ENCODE results near the gene CHMP4A. TPM values are rescaled to one million over a fixed set of nuclear protein-coding genes. Genes with fewer than 3 reads are reported as not detected.

CHMP4A gene
- total RNA-seq, result 30.1 TPM
- long read RNA-seq, transcript CHMP4A-201 (6 exons, 1,393 nt), result major isoform, 53 of 60 reads
- long read RNA-seq, partial matches to known transcripts, result 0 of 60 reads
- long read RNA-seq, other reads (novel, unspliced or antisense), result 5 of 60 reads

- ATAC-seq (peak; percentile 90), DNase-seq (peak; percentile 97)
- intact Hi-C loops (cut with micrococcal nuclease), result no loop called here
Observed at GRCh38 chr14:24212924-24213865, at the start of gene CHMP4A. Gene CHMP4A (minus strand): TSS chr14:24213488. CDS start chr14:24213439, 49 bp downstream.

DNA sequence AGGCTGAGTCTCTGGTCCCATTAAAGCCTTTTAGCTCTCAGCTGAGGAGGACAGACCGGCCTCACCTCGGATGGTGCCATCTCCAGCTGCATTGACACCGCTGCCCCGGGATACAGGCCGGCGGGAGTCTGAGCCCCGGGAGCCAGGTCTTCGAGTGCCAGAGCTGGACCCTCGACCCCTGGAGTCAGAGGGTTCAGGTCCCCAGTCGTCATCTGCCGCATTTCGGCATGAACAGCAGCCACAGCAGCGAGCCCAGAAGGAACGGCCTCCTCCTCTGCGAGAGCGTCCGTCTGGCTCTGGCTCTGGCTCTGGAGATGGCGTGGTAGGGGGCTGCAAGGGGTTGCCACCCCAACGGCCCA, 48.7 kb upstream of the CHMP4A start:
- intact Hi-C loops (cut with micrococcal nuclease), result no loop called here
- no peak for DNase-seq
- no peak for ATAC-seq

DNA sequence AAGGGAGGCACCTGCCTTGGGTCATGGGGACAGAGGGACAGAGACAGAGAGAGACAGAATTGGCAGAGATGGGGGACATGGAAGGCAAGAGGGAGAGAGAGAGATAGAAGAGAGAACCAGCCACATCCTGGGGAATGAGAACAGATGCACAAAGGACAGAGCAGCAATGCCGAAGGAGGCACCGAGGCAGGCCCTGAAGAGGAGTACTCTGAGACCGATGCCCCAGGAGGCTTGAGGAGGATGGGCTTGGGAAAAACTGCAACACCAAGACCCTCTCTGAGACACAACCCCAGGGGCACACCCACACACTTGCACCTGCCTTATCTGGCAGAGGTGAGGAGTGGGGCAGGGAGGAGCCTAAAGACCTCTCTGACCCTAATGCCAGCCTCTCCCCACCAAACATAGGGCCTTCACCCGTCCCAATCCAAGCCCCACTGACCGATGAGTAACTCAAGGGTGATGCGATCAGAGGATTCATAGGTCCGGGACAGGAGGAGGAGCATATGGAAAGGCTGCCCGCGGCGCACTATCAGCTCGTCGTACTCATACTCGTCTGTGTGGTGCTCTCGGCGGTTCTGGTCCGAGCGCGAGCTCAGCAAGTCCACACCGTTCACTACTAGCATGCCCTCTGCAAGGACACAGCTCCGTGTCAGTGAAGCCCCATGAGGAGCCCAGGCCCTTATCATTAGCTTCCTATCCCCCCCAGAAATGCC, 48.1 kb upstream of the CHMP4A start:
- no peak for DNase-seq
- ATAC-seq, result no peak
- intact Hi-C loops (cut with micrococcal nuclease), result no loop called here

- no peak for ATAC-seq
- intact Hi-C loops (cut with micrococcal nuclease), result no loop called here
- DNase-seq, result no peak
Observed at GRCh38 chr14:24260780-24261157, 47.5 kb upstream of the CHMP4A start.

DNA sequence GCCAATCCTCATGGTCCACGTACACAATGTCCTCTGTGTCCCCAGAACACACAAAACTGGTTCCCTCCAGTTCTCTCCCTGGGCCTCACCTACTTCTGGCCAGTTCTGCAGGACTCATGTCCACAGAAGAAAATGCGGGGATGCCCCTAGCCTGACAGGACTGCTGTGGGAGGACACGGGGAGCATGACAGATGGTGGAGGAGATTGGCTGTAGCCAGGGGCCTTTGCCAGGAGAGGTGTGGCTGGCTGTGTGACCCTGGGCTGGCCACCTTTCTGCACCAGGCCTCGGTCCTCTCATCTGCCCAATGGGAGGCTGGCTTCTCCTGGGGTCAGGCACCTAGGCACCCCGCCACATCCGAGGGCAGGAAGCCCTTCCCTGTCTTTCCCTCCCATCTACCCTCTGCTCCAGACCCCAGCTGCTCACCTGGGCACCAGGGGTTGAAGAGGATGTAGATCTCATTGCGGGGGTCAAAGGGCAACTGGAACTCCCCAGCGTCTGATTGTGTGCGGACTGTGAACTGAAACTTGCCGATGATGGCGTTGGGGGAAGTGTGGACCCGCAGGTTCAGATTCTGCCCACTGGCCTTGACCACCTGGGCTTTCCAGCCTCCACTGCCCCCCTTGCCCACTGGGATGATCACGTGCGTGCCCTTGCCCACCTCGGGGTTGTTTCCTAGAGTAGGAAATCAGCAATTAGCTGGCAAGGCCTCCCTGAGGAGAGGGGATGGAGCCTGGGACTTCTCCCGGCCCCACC, 46.9 kb upstream of the CHMP4A start:
- intact Hi-C loops (cut with micrococcal nuclease), result no loop called here
- ATAC-seq (no peak), DNase-seq (no peak)

GRCh38 chr14:24259282-24260025, 46.2 kb upstream of the CHMP4A start:
- ATAC-seq, result no peak
- DNase-seq, result no peak
- intact Hi-C loops (cut with micrococcal nuclease), result no loop called here

DNA sequence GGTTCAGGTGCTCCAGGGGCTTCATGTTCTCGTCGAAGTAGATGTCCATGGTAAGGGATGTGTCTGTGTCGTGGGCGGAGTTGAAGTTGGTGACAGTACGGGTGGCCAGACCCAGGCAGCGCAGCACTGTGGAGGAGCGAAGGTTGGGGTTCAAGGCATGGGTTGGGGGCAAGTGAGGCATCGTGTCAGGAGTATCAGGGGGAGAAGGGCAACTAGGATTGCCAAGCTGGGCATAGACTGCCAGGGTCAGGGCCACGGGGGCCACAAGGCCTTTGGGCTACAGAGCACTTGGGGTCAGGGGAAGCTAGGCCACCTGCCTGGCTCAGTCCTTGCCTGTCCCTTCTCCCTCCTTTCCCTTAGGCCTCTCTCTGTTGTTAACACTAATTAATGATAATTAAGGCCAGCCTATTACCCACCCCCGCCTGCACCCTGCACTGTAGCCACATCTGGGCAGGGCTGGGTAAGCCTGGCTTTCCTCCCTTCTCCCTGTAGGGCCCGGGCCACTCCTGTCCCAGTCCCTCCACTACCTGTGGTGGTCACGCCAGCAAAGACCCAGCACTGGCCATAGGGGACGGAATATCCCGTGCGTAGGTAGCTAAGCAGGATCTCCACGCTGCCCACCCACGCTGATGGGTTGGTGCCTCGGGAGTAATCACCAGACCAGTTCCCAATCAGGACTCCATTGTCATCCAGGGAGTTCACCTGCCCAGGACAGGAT, 45.4 kb upstream of the CHMP4A start:
- DNase-seq (no peak), ATAC-seq (no peak)
- intact Hi-C loops (cut with micrococcal nuclease), result no loop called here

GRCh38 chr14:24258119-24258518, 44.8 kb upstream of the CHMP4A start:
- ATAC-seq, result no peak
- no peak for DNase-seq
- intact Hi-C loops (cut with micrococcal nuclease), result no loop called here

GRCh38 chr14:24256960-24257359, 43.7 kb upstream of the CHMP4A start:
- intact Hi-C loops (cut with micrococcal nuclease), result no loop called here
- DNase-seq, result no peak
- no peak for ATAC-seq

GRCh38 chr14:24255931-24256711, 42.8 kb upstream of the CHMP4A start:
- intact Hi-C loops (cut with micrococcal nuclease), result no loop called here
- ATAC-seq (no peak), DNase-seq (no peak)

DNA sequence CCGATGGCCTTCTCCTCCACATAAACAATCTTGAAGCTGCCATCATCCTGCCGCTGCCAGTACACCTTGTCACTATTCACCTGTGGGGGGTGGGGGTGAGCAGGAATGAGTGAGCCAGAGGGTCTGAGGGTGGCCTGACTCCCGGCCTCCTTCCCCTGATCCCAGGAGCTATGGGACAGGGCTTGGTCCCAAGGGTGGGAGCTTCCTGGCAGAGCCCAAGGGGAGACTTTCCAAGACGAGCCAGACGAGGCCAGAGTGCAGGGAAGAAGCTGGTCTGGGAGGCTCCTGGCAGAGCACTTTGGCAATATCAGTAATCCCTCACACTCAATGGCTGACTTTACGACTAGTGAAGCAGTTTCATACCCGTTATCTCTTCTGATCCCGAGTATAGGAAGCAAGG, 42.1 kb upstream of the CHMP4A start:
- DNase-seq, result no peak
- intact Hi-C loops (cut with micrococcal nuclease), result no loop called here
- ATAC-seq, result no peak

DNA sequence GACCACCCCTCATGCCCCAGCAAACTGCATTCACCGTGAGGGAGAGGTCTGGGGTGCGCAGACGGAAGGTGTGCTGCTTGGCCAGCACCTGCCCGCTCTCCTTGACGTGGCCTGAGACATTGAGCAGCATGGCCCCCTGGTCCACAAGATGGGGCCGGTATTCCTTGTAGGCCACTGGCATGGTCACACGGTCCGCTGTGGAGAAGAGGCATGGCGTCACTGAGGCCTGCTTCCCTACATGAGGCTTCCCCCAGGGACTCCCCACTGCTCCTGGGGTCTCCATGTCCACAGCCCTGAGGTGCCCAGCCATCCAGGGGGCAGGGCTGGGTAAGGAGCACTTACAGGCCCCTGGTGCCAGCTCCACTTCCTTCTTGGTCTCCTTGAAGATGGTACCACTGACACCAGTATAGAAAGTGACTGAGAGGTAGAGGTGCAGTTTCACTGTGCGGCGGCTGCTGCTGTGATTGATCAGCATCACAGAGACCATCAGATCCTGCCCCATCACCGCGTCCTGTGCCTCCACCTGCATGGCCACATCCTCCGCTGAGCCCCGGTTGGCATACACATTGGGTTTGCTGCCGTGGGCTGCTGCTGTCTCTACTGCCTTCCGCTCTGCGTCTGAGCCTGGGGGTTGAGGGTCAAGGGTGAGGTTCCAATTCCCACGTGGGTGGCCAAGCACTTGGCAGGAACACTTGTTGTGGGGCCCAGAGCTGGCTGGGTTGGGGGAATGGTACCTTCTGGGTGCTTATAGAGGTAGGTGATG, 41.5 kb upstream of the CHMP4A start:
- ATAC-seq, result no peak
- DNase-seq, result no peak
- intact Hi-C loops (cut with micrococcal nuclease), result no loop called here

- intact Hi-C loops (cut with micrococcal nuclease), result no loop called here
- DNase-seq, result no peak
- no peak for ATAC-seq
Observed at GRCh38 chr14:24253936-24254335, 40.6 kb upstream of the CHMP4A start.

DNA sequence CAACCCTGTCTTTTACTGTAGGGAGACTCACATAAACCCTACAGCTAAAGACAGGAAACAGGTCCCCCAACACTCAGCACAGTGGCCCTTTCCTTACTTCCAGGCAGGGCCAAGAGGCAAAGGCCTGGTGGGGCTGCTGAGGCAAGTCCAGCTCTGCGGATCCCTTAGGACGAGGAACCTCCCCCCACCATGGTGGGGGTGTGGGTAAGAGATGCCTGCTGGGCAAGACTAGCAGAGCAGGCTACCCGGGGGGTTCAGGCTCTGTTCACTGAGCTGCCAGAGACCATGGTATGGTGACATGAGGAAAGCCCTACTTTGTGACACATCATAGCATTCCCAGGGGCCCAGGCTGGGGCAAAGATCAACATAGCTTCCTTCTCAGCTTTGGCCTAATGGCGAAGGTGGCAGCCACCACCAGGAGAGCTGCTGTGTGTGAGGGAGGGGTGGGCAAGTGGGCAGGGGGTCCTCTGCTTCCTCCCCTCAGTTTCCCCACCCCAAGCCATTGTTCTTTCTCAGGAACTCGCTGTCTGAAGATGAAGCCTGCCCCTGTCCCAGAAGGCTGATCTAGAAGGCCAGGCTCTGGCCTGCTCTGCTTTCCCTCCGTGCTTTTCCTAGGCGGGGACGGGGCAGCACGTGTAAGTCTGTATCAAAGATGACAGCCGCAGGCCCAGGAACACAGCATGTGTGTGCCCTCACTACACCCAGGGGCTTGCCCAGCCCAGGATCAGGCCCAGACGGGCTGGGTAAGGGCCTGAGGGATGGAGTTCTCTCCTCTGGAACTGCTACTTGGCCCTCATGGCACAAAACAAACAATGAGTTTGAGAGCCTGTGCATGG, 39.2 kb upstream of the CHMP4A start:
- intact Hi-C loops (cut with micrococcal nuclease), result no loop called here
- no peak for ATAC-seq
- DNase-seq, result no peak

- ATAC-seq (no peak), DNase-seq (no peak)
- intact Hi-C loops (cut with micrococcal nuclease), result no loop called here
Observed at GRCh38 chr14:24251880-24252288, 38.6 kb upstream of the CHMP4A start.

- ATAC-seq (no peak), DNase-seq (no peak)
- intact Hi-C loops (cut with micrococcal nuclease), result no loop called here
Observed at GRCh38 chr14:24250354-24250753, 37.1 kb upstream of the CHMP4A start.
